Thoracic aorta (tissue), 2 donors: ENCODE measurements around the gene BPGM. TPM values are rescaled to one million over a fixed set of nuclear protein-coding genes. Genes with fewer than 3 reads are reported as not detected.

Experiments
- ATAC-seq: fragments of 150-250 bp; one replicate; pipeline ENCODE4 v1.8.0; 2017; ENCODE audit warnings: low read depth; ENCODE audit not compliant: insufficient number of reproducible peaks, low FRiP score
- DNase-seq: peaks from one replicate; pipeline ENCODE4 v3.0.0-alpha.2; 2020; ENCODE audit warnings: low spot score
- H3K27ac ChIP-seq, 2 donors: fragments of 200-600 bp; sonication (generic); 1 replicate in 1 of 2; 2 replicates in 1 of 2; pipeline ENCODE4 v1.5.1; 2016; ENCODE audit warnings: mild to moderate bottlenecking in 2 of 2, moderate library complexity in 2 of 2
- H3K27me3 ChIP-seq: fragments of 200-600 bp; sonication (generic); replicated peaks from 2 replicates; pipeline ENCODE4 v1.6.0; 2016; ENCODE audit warnings: mild to moderate bottlenecking; ENCODE audit not compliant: insufficient read depth
- H3K36me3 ChIP-seq: fragments of 200-600 bp; sonication (generic); one replicate; pipeline ENCODE4 v1.5.1; 2016
- H3K4me1 ChIP-seq, 2 donors: fragments of 200-600 bp; sonication (generic); 1 replicate in 1 of 2; 2 replicates in 1 of 2; pipeline versions ENCODE4 v1.5.1 to v1.6.0; 2016; ENCODE audit warnings: low read depth in 2 of 2, mild to moderate bottlenecking in 1 of 2; ENCODE audit not compliant: control insufficient read depth in 1 of 2
- H3K4me3 ChIP-seq: fragments of 200-600 bp; sonication (generic); 2 replicates; pipeline ENCODE4 v1.5.1; 2016; ENCODE audit warnings: mild to moderate bottlenecking
- H3K9me3 ChIP-seq: fragments of 200-600 bp; sonication (generic); 2 replicates; pipeline ENCODE4 v1.5.1; 2016
- total RNA-seq, 2 donors: library from RNA; depleted of rRNA; stranded (reverse); fragments of >200 nt; gene quantifications; one replicate each; pipeline versions ENCODE4 v1.1.0 to v1.2.3, GENCODE V29; 2016
- TF ChIP-seq, protein P1 (sequence below): fragments of 200-600 bp; sonication (generic); IDR thresholded peaks from one replicate; pipeline ENCODE4 v1.5.1; 2019; ENCODE audit warnings: antibody characterized with exemption

Gene BPGM
- total RNA-seq, 2 donors from 2014 or later = 20.0 to 22.3 TPM

DNA sequence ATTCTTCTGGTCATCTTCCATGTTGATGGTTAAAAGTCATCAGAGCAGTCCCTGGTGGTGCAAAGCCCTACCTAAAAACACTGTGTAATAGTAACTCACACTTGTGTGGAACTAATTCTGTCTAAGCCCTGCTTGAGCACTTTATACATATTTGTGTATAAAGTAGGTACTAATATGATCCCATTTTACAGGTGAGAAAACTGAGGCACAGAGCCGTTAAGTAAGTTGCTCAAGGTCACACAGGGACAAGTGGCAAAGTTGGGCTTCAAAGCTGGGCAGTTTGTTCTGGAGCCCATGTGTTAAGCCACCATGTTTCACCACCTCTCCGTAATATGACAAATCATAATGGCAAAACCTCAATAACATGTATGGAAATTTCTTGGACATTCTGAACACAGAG, 48.1 kb downstream of the BPGM start:
- Histone ChIP-seq H3K36me3 (no peaks in the 10 kb centered on the region), H3K27me3 (no peaks in the 10 kb centered on the region), H3K27ac (peak overlapping the region; percentile 84 to 95), H3K4me3 (no peak overlapping the region), H3K9me3 (no peaks in the 10 kb centered on the region), H3K4me1 (peaks cover 35 to 62% of the 10 kb centered on the region in 2 donors)
- DNase-seq (no peak), ATAC-seq (no peak)
- TF ChIP-seq, protein P1, sequence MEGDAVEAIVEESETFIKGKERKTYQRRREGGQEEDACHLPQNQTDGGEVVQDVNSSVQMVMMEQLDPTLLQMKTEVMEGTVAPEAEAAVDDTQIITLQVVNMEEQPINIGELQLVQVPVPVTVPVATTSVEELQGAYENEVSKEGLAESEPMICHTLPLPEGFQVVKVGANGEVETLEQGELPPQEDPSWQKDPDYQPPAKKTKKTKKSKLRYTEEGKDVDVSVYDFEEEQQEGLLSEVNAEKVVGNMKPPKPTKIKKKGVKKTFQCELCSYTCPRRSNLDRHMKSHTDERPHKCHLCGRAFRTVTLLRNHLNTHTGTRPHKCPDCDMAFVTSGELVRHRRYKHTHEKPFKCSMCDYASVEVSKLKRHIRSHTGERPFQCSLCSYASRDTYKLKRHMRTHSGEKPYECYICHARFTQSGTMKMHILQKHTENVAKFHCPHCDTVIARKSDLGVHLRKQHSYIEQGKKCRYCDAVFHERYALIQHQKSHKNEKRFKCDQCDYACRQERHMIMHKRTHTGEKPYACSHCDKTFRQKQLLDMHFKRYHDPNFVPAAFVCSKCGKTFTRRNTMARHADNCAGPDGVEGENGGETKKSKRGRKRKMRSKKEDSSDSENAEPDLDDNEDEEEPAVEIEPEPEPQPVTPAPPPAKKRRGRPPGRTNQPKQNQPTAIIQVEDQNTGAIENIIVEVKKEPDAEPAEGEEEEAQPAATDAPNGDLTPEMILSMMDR = no peak

- TF ChIP-seq, protein P1 = no peak
- no peak overlapping the region for H3K4me3 ChIP-seq
- no peaks in the 10 kb centered on the region for H3K36me3 ChIP-seq
- no peaks in the 10 kb centered on the region for H3K27me3 ChIP-seq
- peak overlapping the region; percentile 84 to 95 for H3K27ac ChIP-seq
- peaks cover 36 to 64% of the 10 kb centered on the region in 2 donors for H3K4me1 ChIP-seq
- H3K9me3 ChIP-seq = no peaks in the 10 kb centered on the region
- DNase-seq = no peak
- ATAC-seq = no peak
Observed at GRCh38 chr7:134695321-134695860, 48.7 kb downstream of the BPGM start.

DNA sequence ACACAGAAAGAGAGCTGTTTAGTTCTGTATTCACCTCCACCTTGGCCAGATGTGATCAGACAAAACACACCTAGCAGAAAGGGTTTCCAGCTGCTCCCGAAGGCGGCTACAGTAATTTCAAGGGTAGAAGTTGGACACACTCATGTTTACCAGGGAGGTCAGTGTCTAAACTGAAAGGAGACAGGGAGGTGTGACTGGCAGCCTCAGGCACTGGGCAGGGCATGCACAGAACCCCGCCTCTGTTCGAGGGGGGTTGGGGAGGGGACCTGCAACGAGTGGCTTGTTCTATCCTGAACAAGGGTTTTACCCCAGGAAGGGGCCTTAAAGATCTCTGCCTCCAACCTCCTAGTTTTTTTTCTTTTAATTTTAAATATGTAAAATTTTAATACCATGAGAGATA, 49.6 kb downstream of the BPGM start:
- H3K4me3 ChIP-seq = no peak overlapping the region
- DNase-seq (no peak), ATAC-seq (no peak)
- peak overlapping the region; percentile 84 to 95 for H3K27ac ChIP-seq
- TF ChIP-seq, protein P1 = no peak
- H3K9me3 ChIP-seq = no peaks in the 10 kb centered on the region
- H3K36me3 ChIP-seq = no peaks in the 10 kb centered on the region
- peaks cover 30 to 55% of the 10 kb centered on the region in 2 donors for H3K4me1 ChIP-seq
- H3K27me3 ChIP-seq = no peaks in the 10 kb centered on the region

GRCh38 chr7:134697205-134697886, 50.7 kb downstream of the BPGM start:
- H3K4me3 ChIP-seq = no peak overlapping the region
- H3K27me3 ChIP-seq = no peaks in the 10 kb centered on the region
- no peaks in the 10 kb centered on the region for H3K9me3 ChIP-seq
- ATAC-seq (no peak), DNase-seq (no peak)
- H3K36me3 ChIP-seq = no peaks in the 10 kb centered on the region
- H3K27ac ChIP-seq = no peak overlapping the region
- TF ChIP-seq, protein P1 = no peak
- H3K4me1 ChIP-seq = peaks cover 22 to 48% of the 10 kb centered on the region in 2 donors

- H3K4me3 ChIP-seq = no peak overlapping the region
- DNase-seq (no peak), ATAC-seq (no peak)
- H3K36me3 ChIP-seq = no peaks in the 10 kb centered on the region
- peak overlapping the region in 1 of 2 donors; percentile 4 for H3K27ac ChIP-seq
- no peaks in the 10 kb centered on the region for H3K9me3 ChIP-seq
- H3K27me3 ChIP-seq = no peaks in the 10 kb centered on the region
- H3K4me1 ChIP-seq = peaks cover 12 to 48% of the 10 kb centered on the region in 2 donors
- TF ChIP-seq, protein P1 = no peak
Observed at GRCh38 chr7:134698481-134698880, 51.8 kb downstream of the BPGM start.
